Tibial nerve (tissue), 4 donors: ENCODE measurements around the gene PLA2G2F.

Experiments
- EP300 ChIP-seq, 2 donors: sonication (generic); formaldehyde crosslinking; IDR thresholded peaks; one replicate each; pipeline ENCODE4 v1.6.1; 2017; ENCODE audit warnings: antibody characterized with exemption in 2 of 2, mild to moderate bottlenecking in 1 of 2
- POLR2A ChIP-seq, 2 donors: fragments of 450-650 bp; IDR thresholded peaks; one replicate each; pipeline ENCODE4 v1.6.1; 2017; ENCODE audit warnings: antibody characterized with exemption in 2 of 2, mild to moderate bottlenecking in 2 of 2, moderate library complexity in 2 of 2
- TF ChIP-seq, protein P1 (sequence below), 5 experiments: fragments of 200-600 bp in 3 of 5; fragments of 450-650 bp in 2 of 5; sonication (generic) in 3 of 5; IDR thresholded peaks; one replicate each; pipeline ENCODE4 v1.5.1; 2016 to 2019; ENCODE audit warnings: antibody characterized with exemption in 5 of 5, mild to moderate bottlenecking in 3 of 5, moderate library complexity in 2 of 5

DNA sequence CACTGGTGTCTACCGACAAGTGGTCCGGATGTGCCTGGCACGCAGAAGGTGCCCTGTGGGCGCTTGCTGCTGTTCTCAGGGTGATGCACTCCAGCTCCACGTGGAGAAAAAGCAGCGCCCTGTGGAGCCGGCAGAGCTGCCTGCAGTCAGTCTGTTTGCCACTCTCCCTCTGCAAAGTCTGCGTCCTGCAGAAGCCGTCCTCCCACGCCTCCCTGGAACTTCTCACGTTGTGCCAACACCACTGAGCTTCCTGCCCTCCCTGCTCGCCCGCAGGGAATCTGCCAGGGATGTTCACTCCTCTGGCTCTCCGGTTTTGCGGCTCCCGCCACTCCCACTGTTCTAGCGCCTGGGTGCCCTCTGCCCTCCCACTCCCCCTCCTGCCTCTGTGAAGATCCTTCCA is 26.9 kb downstream of the PLA2G2F start:
- TF ChIP-seq POLR2A (IDR thresholded peaks at IDR 0.05), result no peak
- TF ChIP-seq, protein P1, sequence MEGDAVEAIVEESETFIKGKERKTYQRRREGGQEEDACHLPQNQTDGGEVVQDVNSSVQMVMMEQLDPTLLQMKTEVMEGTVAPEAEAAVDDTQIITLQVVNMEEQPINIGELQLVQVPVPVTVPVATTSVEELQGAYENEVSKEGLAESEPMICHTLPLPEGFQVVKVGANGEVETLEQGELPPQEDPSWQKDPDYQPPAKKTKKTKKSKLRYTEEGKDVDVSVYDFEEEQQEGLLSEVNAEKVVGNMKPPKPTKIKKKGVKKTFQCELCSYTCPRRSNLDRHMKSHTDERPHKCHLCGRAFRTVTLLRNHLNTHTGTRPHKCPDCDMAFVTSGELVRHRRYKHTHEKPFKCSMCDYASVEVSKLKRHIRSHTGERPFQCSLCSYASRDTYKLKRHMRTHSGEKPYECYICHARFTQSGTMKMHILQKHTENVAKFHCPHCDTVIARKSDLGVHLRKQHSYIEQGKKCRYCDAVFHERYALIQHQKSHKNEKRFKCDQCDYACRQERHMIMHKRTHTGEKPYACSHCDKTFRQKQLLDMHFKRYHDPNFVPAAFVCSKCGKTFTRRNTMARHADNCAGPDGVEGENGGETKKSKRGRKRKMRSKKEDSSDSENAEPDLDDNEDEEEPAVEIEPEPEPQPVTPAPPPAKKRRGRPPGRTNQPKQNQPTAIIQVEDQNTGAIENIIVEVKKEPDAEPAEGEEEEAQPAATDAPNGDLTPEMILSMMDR (IDR thresholded peaks at IDR 0.05), result no peak
- no peak for TF ChIP-seq EP300 (IDR thresholded peaks at IDR 0.05)
